Glomerular endothelial cell (primary cell): Measurements from ENCODE around the gene MOB3B. TPM values are rescaled to one million over a fixed set of nuclear protein-coding genes. Genes with fewer than 3 reads are reported as not detected.
"Not testable (repeated sequence)": the region's sequence is repeated elsewhere in the genome, so short reads cannot be mapped to it uniquely, and the experiment has no call there.

ENCODE experiments used
- DNase-seq: peaks from one replicate; pipeline ENCODE4 v3.0.0-alpha.2; 2011; ENCODE audit warnings: low read depth, low spot score; ENCODE audit errors: extremely low read depth
- total RNA-seq: library from RNA; depleted of rRNA; stranded (reverse); fragments of >200 nt; gene quantifications from 2 replicates; pipeline ENCODE4 v1.2.3, GENCODE V29; 2015

The MOB3B gene
- total RNA-seq, 1 donor from 2014 or later: 0.47 TPM

GRCh38 chr9:27428551-27428950 is 101.1 kb downstream of the MOB3B start:
- DNase-seq: no peak

GRCh38 chr9:27427272-27427643 is 102.4 kb downstream of the MOB3B start:
- no peak for DNase-seq

GRCh38 chr9:27426511-27427271 is 102.9 kb downstream of the MOB3B start:
- no peak for DNase-seq

GRCh38 chr9:27425827-27426510 is 103.6 kb downstream of the MOB3B start:
- DNase-seq: no peak

GRCh38 chr9:27423915-27424710 is 105.5 kb downstream of the MOB3B start:
- no peak for DNase-seq

GRCh38 chr9:27422279-27422834 is 107.3 kb downstream of the MOB3B start:
- DNase-seq: no peak

GRCh38 chr9:27421577-27421976 is 108.0 kb downstream of the MOB3B start:
- no peak for DNase-seq

GRCh38 chr9:27419558-27419957 is 110.1 kb downstream of the MOB3B start:
- DNase-seq: not testable (repeated sequence)

GRCh38 chr9:27414220-27414761 is 115.3 kb downstream of the MOB3B start:
- DNase-seq: no peak

- no peak for DNase-seq
Measured at GRCh38 chr9:27413511-27414219, 115.9 kb downstream of the MOB3B start.

- no peak for DNase-seq
Measured at GRCh38 chr9:27412963-27413362, 116.7 kb downstream of the MOB3B start.

- no peak for DNase-seq
Measured at GRCh38 chr9:27412081-27412480, 117.5 kb downstream of the MOB3B start.

- DNase-seq: no peak
Measured at GRCh38 chr9:27408482-27408881, 121.1 kb downstream of the MOB3B start.

GRCh38 chr9:27408001-27408400 is 121.6 kb downstream of the MOB3B start:
- DNase-seq: no peak

GRCh38 chr9:27407491-27407890 is 122.1 kb downstream of the MOB3B start:
- no peak for DNase-seq

GRCh38 chr9:27404661-27405060 is 125.0 kb downstream of the MOB3B start:
- DNase-seq: no peak

GRCh38 chr9:27402626-27403025 is 127.0 kb downstream of the MOB3B start:
- DNase-seq: no peak

- DNase-seq: no peak
Measured at GRCh38 chr9:27400334-27400880, 129.2 kb downstream of the MOB3B start.

- no peak for DNase-seq
Measured at GRCh38 chr9:27398982-27399653, 130.5 kb downstream of the MOB3B start.
